ENCODE data around the gene SPRY4. TPM values are rescaled to one million over a fixed set of nuclear protein-coding genes. Genes with fewer than 3 reads are reported as not detected.
A peak's percentile ranks its signal among the peaks of the same experiment; 100 is the strongest.

SPRY4 gene
- total and polyA plus RNA-seq, 2 of the 13 experiments (the other 11 are each of a cell fraction or from before 2014, with no cell fraction given) = 8.9 to 17.8 TPM

- no peak for TF ChIP-seq EHMT2 (IDR thresholded peaks at IDR 0.05; ENCODE audit: borderline replicate concordance, low read depth, low read length)
- no peak for TF ChIP-seq ZNF639 (CRISPR knock-in tag; conservative IDR thresholded peaks at IDR 0.05)
- TF ChIP-seq HNF4A (CRISPR knock-in tag; IDR thresholded peaks at IDR 0.05) = peak; percentile 75
- TF ChIP-seq TBX2 (CRISPR knock-in tag; IDR thresholded peaks at IDR 0.05; ENCODE audit: borderline replicate concordance) = peak; percentile 54
- no peak for TF ChIP-seq RBM22 (optimal IDR thresholded peaks at IDR 0.05; ENCODE audit: low read length)
- peak; percentile 26; the same call in 1 of the 2 replicates for TF ChIP-seq SPEN (CRISPR knock-in tag; IDR thresholded peaks at IDR 0.05; ENCODE audit: low read depth)
- TF ChIP-seq ZNF570 (CRISPR knock-in tag; IDR thresholded peaks at IDR 0.05; ENCODE audit: borderline replicate concordance) = no peak
- TF ChIP-seq RCOR2 (CRISPR knock-in tag; IDR thresholded peaks at IDR 0.05) = peak; percentile 50; the same call in 1 of the 2 replicates
- TF ChIP-seq ATF3 (CRISPR knock-in tag; IDR thresholded peaks at IDR 0.05) = peak; percentile 72; the same call in 1 of the 2 replicates
- TF ChIP-seq ISL2 (CRISPR knock-in tag; IDR thresholded peaks at IDR 0.05) = peak; percentile 68
- TF ChIP-seq E2F2 (CRISPR knock-in tag; IDR thresholded peaks at IDR 0.05; ENCODE audit: borderline replicate concordance) = no peak
- peak; percentile 80; the same call in 1 of the 2 replicates for TF ChIP-seq MIXL1 (CRISPR knock-in tag; IDR thresholded peaks at IDR 0.05)
- TF ChIP-seq JUNB (CRISPR knock-in tag; IDR thresholded peaks at IDR 0.05; ENCODE audit: borderline replicate concordance) = peak; percentile 81
- no peak for TF ChIP-seq ZNF619 (CRISPR knock-in tag; IDR thresholded peaks at IDR 0.05)
- 0 out of 2 replicates have a peak, but pooled peaks have one; percentile 40 for TF ChIP-seq ZBTB26 (CRISPR knock-in tag; IDR thresholded peaks at IDR 0.05; ENCODE audit: borderline replicate concordance)
- peak; percentile 75 for TF ChIP-seq NCOA2 (CRISPR knock-in tag; IDR thresholded peaks at IDR 0.05)
- TF ChIP-seq POGK (CRISPR knock-in tag; conservative IDR thresholded peaks at IDR 0.05) = peak; percentile 50; the same call in 1 of the 2 replicates
- TF ChIP-seq ZSCAN22 (CRISPR knock-in tag; IDR thresholded peaks at IDR 0.05) = no peak
- TF ChIP-seq ZNF644 (CRISPR knock-in tag; IDR thresholded peaks at IDR 0.05; ENCODE audit: low read depth) = no peak
- TF ChIP-seq NCOR1 (IDR thresholded peaks at IDR 0.05; ENCODE audit: borderline replicate concordance, low read length) = peak; percentile 32; the same call in 1 of the 2 replicates
- TF ChIP-seq ZNF710 (CRISPR knock-in tag; IDR thresholded peaks at IDR 0.05; ENCODE audit: borderline replicate concordance) = peak; percentile 91
- TF ChIP-seq HOXD1 (CRISPR knock-in tag; IDR thresholded peaks at IDR 0.05) = no peak
Observed at GRCh38 chr5:142360607-142361120, 35.8 kb upstream of the SPRY4 start (continued).

Data from HepG2 (cell line).